HG03439 (cell line): ENCODE results near the gene ATP6V0D1.
"Not testable (repeated sequence)": the region's sequence is repeated elsewhere in the genome, so short reads cannot be mapped to it uniquely, and the experiment has no call there.

Source experiments
- ATAC-seq: cut with Tn5 transposase; IDR thresholded peaks from one replicate; pipeline ENCODE4 v1.9.1; 2021; ENCODE audit warnings: mild to moderate bottlenecking, moderate library complexity; ENCODE audit not compliant: unreplicated experiment

The ATP6V0D1 gene

DNA sequence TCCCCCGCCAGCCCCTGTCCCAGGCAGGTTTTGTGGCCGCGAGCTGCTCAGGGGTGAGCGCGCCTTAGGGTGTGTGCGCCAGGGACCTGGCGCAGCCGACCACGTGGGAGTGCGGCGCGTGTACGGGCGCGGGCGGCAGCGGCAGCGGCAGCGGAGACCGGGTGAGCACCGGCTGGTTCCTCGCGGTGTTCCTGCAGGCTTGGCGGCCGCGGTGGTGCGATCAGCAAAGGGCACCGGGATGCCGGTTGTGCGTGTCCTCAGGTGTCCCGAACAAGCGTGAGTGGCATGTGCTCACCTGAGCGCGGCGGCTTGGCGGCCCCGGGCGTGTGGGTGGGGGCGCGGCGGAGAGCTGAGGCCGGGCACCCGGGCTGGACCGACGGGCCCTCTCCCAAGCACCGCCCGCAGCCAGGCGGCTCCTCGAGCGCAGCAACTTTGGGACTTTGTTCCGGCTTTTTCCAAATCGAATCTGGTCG, 50.4 kb downstream of the ATP6V0D1 start:
- no peak for ATAC-seq

DNA sequence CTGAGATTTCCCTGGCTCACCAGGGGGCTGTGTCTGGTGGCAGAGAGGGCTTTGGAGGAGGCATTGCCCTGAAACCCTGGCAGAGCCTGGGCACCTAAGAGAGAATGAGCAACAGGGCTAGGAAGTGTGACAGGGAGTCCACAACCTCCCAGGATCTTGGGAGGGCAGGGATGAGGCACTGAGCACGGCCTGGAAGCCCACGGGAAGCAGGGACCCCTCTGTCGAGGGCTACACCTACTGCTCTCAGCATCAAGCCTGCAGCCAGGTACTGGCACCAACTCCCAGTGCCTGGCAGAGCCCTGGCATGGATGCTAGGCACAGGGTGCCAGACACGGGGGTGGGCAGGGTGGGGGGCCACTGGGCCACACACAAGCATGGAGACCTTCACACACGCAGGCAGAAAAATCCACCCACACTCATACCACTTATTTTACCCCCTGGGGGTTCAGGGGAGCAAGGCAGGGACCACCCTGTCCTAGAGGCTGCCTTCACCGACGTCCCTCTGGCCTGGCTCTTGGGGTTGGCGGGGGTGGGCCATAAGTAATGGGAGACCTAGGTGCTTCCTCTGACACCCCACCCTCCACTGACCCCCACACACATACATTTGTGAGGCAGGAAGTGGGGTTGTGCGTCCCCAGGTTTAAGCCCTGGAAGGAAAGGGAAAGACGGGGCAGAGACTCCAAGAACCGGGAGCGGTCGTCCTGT, 51.0 kb downstream of the ATP6V0D1 start:
- no peak for ATAC-seq

DNA sequence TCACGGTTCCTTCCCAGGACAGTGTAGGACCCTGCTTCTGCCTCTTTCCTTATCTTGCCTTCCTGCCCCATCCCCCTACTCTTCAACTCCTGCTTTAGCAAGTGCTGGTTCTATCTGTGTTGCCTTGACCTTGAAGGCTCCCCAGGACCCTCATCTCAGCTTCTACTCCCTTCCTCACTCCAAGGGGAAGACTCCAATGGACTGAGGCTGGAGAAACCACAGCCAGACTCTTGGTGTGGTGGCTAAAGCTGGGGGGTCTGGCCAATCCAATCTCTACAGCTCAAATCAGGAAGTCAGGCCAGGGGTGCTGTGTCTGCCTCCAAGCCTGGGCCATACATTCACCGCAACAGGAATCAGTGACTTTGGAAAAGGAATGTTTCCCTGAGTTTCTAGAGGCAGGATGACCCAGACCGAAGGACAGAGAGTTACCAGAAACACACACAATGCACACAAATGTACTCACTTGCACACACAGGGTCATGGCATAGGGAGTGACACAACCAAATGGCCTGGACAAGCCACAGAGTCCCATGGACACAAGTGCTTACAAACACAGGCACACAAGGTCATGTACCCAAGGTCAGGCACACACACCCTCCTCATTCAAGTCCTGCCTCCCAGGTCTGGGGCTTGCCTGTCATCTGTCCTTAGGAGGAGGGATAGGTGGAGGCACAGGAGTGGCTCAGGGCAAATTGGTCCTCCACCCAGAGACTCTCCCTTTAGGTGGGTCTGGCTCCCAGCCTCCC, 51.7 kb downstream of the ATP6V0D1 start:
- ATAC-seq: no peak

DNA sequence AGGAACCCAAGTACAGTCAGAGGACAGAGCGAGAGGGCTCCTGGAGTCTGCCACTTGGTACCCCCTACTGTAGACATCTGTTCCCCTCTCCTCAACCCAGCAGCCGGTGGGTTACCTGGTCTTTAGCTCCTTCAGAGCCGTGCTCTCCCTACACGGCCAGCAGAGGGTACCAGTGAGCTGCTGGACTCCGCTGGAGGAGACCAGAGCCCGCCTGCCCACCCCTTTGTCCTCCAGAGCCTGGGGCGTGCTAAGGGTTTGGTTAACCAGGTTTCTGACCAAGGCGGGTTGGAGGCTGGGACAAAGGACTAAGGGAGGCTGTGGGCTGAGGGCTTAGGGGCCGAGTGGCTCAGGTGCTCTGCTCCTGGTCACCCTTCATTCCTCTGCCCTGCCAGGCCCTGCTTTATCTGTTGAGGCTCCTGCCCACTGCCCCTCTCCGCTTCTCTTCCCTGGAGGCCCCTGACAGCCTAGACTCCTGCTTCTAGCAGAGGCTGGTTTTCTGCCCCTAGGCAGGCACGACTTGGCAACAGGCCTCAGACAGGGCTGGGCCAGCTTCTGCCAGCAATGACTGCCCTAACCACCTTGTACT, 52.7 kb downstream of the ATP6V0D1 start:
- no peak for ATAC-seq

DNA sequence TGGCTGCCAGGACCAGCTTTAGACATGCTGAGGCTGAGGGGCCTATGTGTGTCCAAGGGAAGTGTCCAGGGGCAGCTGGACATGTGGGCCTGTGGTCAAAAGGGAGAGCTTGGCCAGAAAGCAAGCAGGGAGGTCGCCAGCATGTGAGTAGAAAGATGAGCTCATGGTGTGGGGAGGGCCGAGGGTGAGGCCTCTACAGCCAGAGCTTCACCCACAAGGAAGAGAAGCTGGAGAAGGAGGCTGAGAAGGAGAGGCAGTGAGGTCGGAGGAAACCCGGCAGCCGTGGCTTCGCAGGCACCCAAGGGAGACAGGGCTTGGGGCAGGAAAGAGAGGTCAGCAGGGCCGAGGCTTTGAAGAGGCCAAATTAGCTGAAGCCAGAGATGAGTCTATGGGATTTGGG, 54.0 kb downstream of the ATP6V0D1 start:
- no peak for ATAC-seq

DNA sequence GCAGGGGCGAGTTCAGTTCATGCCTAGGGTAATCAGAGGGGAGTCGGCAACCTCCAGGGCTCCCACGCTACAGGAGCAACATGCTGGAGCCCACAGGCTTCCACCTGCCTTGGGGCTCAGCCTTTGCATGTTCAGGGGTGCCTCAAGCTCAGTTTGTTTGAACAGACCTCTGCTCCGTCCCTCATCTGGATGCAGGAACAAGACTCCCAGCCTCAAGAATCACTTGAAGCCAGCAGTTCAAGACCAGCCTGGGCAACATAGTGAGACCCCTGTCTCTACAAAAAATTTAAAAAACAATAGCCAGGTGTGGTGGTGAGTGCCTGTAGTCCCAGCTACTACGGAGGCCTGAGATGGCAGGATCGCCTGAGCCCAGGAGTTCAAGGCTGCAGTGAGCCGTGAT, 54.9 kb downstream of the ATP6V0D1 start:
- no peak for ATAC-seq

DNA sequence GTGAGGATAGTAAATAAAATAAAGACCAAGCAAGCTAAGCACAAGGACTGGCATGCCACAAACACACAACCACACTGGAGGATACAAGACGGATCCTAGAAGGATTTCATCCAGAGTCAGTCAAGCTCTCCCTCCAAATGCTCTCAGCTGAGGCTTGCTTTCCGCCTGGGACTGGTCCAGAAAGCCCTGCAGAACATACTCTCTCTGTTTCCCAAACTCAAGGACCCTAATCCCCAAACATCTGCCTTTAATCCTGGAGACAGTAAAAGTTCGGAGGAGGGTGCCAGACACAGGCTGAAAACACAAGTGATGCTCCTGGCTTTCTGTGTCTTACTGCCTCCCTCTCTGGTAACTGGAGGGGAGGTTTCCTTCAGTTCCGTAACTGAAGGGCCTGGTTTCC, 55.4 kb downstream of the ATP6V0D1 start:
- ATAC-seq: no peak

DNA sequence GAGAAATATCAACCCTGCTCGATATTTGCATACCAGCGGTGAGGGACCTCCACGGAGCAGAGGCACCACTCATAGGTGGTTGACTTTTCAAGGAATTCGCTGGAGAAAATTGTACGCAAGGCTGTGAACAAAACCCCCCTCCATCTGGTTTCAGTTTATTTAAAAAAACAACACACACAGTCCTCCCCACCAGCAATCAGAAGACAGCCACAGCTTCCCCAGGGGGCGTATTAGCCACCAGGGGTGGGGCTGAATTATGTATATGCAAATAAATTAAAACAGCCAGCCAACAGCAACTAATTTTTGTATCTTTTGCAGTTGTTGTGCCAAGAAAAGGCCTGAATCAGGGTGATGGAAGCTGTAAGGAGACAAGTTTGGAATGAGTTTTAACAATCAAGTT, 55.9 kb downstream of the ATP6V0D1 start:
- no peak for ATAC-seq

DNA sequence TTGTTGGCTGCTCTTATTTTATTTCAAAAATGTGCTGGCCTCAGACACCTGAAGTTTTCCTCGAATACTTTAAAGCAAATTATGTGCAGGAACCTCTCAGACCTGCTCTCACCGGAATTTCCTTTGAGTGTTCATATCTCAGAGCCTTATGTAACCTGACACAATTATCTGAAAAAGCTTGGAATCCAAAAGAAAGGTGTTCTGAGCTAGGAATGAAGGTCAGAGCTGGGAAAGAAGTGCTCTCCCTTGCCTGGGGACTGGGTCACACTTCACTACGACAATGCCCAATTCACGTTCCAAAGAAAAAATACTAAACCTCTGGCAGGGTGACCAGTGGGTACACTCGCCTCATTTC, 56.7 kb downstream of the ATP6V0D1 start:
- ATAC-seq: no peak

DNA sequence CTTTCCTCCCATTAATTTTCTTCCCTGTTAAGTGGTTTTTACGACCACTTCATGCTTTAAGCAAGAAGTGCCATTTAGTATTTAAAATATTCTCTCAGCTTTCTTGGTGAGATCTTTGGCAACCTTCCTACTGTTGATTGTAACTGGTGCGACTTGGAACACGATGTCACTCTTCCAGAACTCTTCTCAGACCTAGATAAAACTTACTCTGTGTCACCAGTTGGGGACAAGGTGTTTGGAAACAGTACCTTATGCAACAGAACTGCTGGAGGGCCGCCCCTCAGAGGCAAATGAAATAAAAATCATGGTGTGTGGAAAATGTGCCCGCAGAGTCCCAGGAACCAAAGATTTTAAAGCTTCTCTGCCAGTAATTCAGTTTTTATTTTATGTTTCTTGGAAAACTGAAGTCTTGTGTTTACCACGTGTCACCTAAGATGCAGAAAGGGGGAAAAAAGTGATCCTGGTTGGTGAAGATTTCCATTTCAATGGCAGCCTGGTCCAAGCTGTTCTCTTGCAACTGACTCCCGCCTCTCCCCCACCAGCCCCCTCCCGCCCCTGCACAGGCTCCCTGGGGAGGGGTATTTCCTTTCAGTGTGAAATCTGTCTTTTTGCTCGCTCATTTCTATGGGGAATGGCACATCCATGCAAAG, 57.2 kb downstream of the ATP6V0D1 start:
- ATAC-seq: no peak

DNA sequence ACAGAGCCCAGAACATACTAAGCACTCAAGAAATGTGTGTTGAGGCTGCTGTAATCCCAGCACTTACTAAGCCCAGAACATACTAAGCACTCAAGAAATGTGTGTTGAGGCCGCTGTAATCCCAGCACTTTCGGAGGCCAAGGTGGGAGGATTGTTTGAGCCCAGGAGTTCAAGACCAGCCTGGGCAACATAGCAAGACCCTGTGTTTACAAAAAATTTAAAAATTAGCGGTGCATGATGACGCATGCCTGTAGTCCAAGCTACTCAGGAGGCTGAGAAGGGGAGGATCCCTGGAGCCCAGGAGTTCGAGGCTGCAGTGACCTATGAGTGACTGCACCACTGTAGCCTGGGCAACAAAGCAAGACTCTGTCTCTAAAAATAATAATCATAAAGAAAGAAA, 57.9 kb downstream of the ATP6V0D1 start:
- ATAC-seq: no peak

DNA sequence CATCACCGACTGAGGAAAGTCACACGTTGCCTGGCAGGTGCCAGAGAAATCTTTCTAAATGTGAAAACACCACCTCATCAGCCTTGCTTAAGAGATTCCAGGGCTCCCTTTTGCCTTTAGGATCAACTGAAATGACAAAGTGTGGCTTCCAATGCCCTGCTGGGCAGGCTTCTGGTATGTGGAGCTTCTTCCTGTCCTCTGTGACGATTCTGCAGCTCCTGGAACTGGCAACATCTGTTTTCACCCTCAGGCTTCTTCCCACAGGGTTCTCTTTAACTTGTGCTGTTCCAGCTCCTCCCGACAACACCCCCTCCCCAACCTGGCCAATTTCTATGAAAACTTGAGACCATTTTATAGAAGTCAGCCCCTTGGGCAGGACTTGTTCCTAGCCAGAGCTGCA, 59.9 kb downstream of the ATP6V0D1 start:
- no peak for ATAC-seq

DNA sequence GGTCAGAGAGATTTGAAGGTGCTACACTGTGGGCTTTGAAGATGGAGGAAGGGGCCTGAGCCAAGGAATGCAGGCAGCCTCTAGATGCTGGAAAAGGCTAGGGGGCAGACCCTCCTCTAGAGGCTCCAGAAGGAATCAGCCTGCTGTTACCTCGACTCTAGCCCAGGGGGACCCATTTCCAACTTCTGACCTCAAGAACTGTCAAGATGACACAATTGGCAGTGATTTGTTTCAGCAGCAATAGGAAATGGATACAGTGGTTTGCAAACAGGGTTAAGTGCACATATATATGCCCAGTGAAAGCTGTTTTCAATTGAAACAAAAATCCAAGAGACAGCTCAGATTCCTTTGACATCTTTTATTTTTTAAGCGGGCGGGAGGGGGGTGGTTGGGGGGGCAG, 61.0 kb downstream of the ATP6V0D1 start:
- ATAC-seq: no peak

DNA sequence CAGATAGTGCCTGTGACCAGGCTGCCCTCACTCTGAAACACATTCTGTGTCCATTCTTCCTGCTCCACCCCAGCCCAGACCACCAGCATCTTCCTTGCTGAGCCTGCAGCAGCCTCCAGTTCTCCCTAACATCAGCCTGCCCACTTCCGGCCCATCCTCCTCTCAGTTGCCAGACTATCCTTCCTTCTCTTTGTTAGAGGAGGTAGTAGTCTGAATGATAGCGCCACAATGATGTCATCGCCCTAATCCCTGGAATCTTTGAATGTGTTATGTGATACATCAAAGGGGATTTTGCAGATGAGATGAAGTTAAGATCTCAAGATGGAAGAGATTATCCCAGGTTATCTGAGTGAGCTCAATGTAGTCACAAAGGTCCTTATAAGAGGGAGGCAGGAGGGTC, 61.5 kb downstream of the ATP6V0D1 start:
- ATAC-seq: no peak

DNA sequence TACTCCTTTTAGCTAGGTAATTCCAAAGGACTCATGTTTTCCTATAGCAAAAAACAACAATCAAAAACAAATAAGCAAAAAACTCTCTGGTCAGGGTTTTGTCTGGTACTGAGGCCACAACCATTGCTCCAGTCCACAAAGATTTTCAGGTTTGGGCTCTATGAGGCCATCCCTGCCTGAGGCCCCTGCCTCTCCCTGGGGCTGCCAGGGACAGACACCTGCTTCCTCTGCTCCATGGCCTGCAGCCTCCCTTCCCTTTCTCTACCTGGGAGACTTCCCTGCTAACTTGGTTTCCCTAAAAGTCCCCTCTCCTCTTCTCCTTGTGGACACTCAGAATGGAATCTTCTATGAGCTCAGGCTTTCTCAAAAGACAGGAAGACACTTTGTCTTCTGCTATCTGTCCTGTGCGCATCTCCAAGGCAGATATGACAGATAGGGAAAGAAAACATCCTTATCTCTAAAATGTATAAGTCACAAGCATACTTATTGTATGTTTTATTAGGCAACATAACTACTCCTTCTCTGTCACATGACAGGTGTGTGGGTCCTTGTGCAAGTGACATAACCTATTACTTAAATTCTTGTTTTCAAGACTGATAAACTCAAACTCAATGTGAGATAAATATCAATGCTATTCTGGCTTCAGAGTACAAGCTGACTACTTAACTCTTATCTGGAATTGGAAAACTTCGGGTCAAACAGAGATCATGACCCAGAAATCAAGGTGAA, 63.5 kb downstream of the ATP6V0D1 start:
- no peak for ATAC-seq

DNA sequence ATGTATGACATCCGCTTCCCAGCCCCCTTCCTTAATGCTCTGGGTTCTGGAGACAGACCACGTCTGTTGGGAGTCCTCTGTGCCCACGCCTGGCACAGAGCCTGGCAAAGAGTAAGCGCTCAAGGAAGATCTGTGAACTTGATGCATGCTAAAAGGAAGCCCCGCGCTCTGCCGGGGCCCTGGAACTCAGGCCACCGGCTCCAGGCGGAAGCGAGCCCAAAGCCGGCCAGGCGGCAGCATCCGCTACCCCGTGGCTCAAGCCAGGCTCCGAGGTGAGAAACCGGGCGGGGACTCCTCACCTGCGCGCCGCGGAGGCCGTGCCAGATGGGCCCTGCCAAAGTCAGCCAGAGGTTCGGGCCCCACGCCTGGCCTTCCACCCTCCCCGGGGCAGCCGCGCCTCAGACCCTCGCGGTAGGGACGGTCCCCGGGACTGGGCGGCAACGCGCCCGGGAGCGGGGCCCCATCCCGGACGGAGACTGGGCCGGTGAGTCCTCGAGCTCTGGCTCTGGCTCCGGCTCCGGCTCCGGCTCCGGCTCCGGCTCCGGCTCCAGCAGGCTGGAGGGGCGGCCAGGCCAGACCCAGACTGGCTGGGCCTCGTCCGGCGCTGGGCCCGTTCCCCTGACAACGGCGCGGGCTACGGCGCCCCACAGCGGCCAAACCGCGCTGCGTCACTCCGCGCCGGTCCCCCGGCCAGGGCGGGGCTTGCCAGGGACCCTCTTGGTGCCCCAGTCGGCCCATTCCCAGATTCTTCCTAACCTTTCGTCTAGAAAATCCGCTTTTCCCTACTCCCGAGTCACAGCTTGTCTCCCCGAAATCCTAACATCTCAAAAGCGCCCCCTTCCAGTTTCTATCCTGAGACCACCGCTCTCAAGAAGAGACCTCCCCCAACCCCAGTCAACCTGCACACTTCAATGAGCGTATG, 64.8 kb downstream of the ATP6V0D1 start, which contains the start of gene ZDHHC1:
ZDHHC1 (minus strand) TSS at position 606 of the 922 bp plus-strand sequence. CDS start 8,702 bp downstream, outside the sequence.
- ATAC-seq: peak; percentile 59

DNA sequence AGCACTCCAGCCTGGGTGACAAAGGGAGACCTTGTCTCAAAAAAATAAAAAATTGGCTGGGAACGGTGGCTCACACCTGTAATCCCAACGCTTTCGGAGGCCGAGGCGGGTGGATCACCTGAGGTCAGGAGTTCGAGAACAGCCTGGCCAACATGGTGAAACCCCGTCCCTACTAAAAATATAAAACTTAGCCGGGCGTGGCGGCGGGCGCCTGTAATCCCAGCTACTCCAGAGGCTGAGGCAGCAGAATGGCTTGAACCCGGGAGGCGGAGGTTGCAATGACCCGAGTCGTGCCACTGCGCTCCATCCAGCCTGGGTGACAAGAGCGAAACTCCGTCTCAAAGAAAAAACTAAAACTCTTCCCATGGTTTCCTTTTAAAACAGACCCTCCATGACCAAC, 65.5 kb downstream of the ATP6V0D1 start:
- not testable (repeated sequence) for ATAC-seq

DNA sequence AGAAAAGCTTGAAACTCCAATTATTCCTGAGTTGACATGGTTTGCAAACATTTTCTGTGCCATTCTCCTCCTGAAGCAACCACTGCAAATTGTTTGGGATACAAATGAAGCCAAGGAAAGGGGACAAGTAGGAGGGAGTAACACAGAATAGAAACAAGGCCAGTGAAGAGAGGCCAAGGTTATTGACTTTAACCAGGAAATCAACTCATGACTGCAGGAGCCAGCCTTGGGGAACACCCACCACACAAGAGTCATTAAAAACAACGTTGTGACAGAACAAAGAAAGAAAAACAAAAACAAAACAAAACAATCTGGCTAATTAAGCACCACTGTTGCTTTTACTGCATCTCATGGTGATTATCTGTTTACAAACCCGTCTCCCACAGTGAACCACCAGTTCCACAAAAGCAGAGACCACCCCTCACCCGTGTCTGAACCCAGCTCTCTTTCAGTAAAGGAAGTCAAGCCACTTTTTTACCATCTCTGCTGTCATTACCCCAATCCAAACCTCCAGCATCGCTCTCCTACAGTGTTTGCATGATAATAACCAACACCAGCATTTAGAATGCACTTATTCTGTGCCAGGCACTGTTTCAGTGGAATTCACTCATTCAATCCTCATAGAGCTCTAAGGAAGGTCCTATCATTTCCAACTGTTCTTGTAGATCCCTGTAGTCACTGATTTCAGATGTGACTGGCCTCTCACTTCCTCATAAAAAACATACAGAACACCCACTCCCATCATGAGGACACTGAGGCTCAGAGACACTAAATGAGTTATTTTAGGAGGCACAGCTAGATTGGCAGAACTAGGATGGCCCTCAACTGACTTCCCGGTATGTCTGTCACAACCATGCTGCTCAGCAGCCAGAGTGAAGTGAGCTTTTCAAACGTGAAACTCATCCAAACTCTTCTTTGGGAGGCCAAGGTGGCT, 66.7 kb downstream of the ATP6V0D1 start:
- no peak for ATAC-seq

DNA sequence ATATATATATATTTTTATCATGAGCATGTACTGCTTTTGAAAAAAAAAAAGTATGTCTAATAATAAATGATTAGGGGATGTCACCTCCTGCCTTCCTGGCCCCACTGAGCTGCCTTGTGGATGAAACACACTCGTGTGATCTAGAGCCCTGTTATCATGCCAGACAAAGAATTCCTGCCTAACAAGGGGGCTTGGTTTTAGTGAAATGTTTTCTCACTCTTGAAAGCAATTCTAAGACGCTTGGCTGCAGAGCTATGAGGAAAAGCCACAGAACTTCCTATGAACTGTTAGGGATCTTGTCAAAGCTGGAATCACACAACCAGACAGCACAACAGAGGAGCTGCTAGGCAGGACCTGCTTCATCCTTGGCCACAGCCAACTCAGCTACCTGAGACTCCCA, 68.7 kb downstream of the ATP6V0D1 start:
- no peak for ATAC-seq
